Suprapubic skin (tissue), 4 donors: ENCODE data around the gene KIR3DL3. TPM values are rescaled to one million over a fixed set of nuclear protein-coding genes. Genes with fewer than 3 reads are reported as not detected.
"Not testable (repeated sequence)": the region's sequence is repeated elsewhere in the genome, so short reads cannot be mapped to it uniquely, and the experiment has no call there.

ENCODE experiments used
- DNase-seq, 2 donors: peaks; one replicate each; pipeline ENCODE4 v3.0.0-alpha.2; 2019; ENCODE audit warnings: low spot score in 2 of 2
- H3K27ac ChIP-seq: fragments of 200-600 bp; sonication (generic); one replicate; pipeline ENCODE4 v1.5.1; 2019
- H3K27me3 ChIP-seq: fragments of 200-600 bp; sonication (generic); one replicate; pipeline ENCODE4 v1.5.1; 2019
- H3K36me3 ChIP-seq: fragments of 200-600 bp; sonication (generic); one replicate; pipeline ENCODE4 v1.5.1; 2019
- H3K4me1 ChIP-seq: fragments of 200-600 bp; sonication (generic); one replicate; pipeline ENCODE4 v1.5.1; 2019
- H3K4me3 ChIP-seq: fragments of 200-600 bp; sonication (generic); one replicate; pipeline ENCODE4 v1.5.1; 2019; ENCODE audit warnings: mild to moderate bottlenecking
- H3K9me3 ChIP-seq: fragments of 200-600 bp; sonication (generic); one replicate; pipeline ENCODE4 v1.5.1; 2019
- EP300 ChIP-seq: sonication (generic); formaldehyde crosslinking; IDR thresholded peaks from one replicate; pipeline ENCODE4 v1.6.1; 2017; ENCODE audit warnings: antibody characterized with exemption
- POLR2A ChIP-seq, 2 donors: fragments of 450-650 bp; IDR thresholded peaks; one replicate each; pipeline ENCODE4 v1.6.1; 2017; ENCODE audit warnings: antibody characterized with exemption in 2 of 2, mild to moderate bottlenecking in 2 of 2, moderate library complexity in 2 of 2
- POLR2AphosphoS5 ChIP-seq, 3 donors: sonication (generic); formaldehyde crosslinking; IDR thresholded peaks; one replicate each; pipeline ENCODE4 v1.6.1; 2017; ENCODE audit warnings: antibody characterized with exemption in 3 of 3
- WGBS: methylation state at CpG from one replicate; pipeline ENCODE4 v1.1.5; 2018; 5-methylcytosine and 5-hydroxymethylcytosine counted together
- total RNA-seq, 4 donors: library from RNA; depleted of rRNA; stranded (reverse); fragments of >200 nt; gene quantifications; one replicate each; pipeline ENCODE4 v1.1.0, GENCODE V29; 2016
- TF ChIP-seq, protein P1 (sequence below), 2 donors: fragments of 200-600 bp in 1 of 2; fragments of 450-650 bp in 1 of 2; sonication (generic) in 1 of 2; IDR thresholded peaks; one replicate each; pipeline ENCODE4 v1.5.1; 2016 to 2019; ENCODE audit warnings: antibody characterized with exemption in 2 of 2, mild to moderate bottlenecking in 1 of 2, moderate library complexity in 1 of 2

The KIR3DL3 gene
- total RNA-seq, 4 donors from 2014 or later: not detected

DNA sequence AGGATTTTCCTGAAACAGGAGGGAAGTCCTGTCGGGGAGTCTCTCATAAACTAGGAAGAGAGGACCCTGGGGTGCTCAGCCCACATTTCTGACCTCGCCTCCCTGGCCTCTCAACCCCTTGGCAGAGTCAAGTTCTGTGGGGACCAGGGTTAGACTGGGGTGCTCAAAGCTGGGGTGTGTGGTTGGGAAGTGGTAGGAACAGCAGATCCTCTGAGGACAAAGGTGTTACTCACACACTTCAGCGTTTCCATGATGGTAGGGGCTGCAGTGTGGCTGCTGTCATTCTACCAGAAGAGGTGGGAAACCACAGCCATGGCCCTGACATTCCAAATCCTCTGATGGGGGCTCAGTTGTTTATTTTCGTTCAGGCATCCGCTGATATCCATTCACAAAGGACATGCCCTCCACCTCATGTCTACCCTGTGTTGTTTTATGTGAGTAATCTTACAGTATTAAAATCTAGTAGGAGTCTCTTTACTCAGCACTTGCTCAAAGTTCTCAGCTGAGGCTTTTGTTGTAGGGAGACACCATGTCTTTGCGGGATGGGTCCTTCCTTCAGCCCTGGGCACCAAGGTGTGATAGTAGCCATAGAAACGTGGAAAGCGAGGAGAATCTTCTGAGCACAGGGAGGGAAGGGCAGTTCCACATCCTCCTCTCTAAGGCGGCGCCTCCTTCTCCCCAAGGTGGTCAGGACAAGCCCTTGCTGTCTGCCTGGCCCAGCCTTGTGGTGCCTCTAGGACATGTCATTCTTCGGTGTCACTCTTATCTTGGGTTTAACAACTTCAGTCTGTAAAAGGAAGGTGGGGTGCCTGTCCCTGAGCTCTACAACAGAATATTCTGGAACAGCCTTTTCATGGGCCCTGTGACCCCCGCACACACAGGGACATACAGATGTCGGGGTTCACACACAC lies 15.6 kb downstream of the KIR3DL3 start:
- Histone ChIP-seq H3K27me3 (no peaks in the 10 kb centered on the region), H3K4me1 (no peaks in the 10 kb centered on the region), H3K27ac (no peak overlapping the region), H3K9me3 (no peaks in the 10 kb centered on the region), H3K4me3 (no peak overlapping the region), H3K36me3 (no peaks in the 10 kb centered on the region)
- WGBS: 86% methylated on average over 12 of the region's 13 CpGs
- no peak for DNase-seq
- no peak for TF ChIP-seq POLR2AphosphoS5 (IDR thresholded peaks at IDR 0.05)
- TF ChIP-seq, protein P1, sequence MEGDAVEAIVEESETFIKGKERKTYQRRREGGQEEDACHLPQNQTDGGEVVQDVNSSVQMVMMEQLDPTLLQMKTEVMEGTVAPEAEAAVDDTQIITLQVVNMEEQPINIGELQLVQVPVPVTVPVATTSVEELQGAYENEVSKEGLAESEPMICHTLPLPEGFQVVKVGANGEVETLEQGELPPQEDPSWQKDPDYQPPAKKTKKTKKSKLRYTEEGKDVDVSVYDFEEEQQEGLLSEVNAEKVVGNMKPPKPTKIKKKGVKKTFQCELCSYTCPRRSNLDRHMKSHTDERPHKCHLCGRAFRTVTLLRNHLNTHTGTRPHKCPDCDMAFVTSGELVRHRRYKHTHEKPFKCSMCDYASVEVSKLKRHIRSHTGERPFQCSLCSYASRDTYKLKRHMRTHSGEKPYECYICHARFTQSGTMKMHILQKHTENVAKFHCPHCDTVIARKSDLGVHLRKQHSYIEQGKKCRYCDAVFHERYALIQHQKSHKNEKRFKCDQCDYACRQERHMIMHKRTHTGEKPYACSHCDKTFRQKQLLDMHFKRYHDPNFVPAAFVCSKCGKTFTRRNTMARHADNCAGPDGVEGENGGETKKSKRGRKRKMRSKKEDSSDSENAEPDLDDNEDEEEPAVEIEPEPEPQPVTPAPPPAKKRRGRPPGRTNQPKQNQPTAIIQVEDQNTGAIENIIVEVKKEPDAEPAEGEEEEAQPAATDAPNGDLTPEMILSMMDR (IDR thresholded peaks at IDR 0.05): no peak
- no peak for TF ChIP-seq POLR2A (IDR thresholded peaks at IDR 0.05)
- no peak for TF ChIP-seq EP300

GRCh38 chr19:54741950-54742349 lies 17.7 kb downstream of the KIR3DL3 start:
- H3K9me3 ChIP-seq, H3K36me3 ChIP-seq, H3K27ac ChIP-seq, H3K4me3 ChIP-seq, DNase-seq, H3K4me1 ChIP-seq, H3K27me3 ChIP-seq: not testable (repeated sequence)
- 70% methylated on average over 5 of the region's 5 CpGs for WGBS

- H3K27me3 ChIP-seq, H3K27ac ChIP-seq, H3K36me3 ChIP-seq, DNase-seq, H3K9me3 ChIP-seq, H3K4me1 ChIP-seq, H3K4me3 ChIP-seq: not testable (repeated sequence)
- WGBS: 85% methylated on average over 5 of the region's 5 CpGs
Observed at GRCh38 chr19:54744080-54744479, 19.8 kb downstream of the KIR3DL3 start.

- not testable (repeated sequence) for H3K4me3 ChIP-seq, H3K27me3 ChIP-seq, DNase-seq, H3K4me1 ChIP-seq, H3K9me3 ChIP-seq, H3K36me3 ChIP-seq, H3K27ac ChIP-seq
- WGBS: 79% methylated on average over 5 of the region's 9 CpGs
Observed at GRCh38 chr19:54747614-54748322, 23.5 kb downstream of the KIR3DL3 start.

DNA sequence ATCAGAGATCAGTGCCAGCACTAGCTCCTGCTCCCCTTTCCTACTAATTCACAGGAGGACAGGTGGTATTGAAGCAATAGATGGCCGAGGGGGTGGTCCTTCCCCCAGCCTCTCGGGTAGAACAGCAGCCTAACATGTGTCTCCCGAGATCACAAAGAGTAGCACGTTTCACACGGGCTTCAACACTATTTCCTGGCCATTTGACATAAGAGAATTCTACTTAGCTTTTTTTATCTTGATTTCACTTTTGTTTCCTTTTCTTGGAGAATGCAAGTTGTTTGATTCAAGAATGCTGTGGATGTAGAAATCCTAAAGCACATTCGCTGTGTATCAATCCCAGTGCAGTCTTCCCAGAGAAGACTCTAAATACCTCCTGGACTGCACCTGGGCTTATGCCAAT lies 26.0 kb downstream of the KIR3DL3 start:
- not testable (repeated sequence) for DNase-seq, H3K36me3 ChIP-seq, H3K4me1 ChIP-seq, H3K9me3 ChIP-seq, H3K27me3 ChIP-seq, H3K4me3 ChIP-seq, H3K27ac ChIP-seq
- 83% methylated on average over 6 of the region's 6 CpGs for WGBS

- H3K9me3 ChIP-seq, H3K4me1 ChIP-seq, H3K27me3 ChIP-seq, H3K4me3 ChIP-seq, H3K36me3 ChIP-seq, H3K27ac ChIP-seq, DNase-seq: not testable (repeated sequence)
- 76% methylated on average over 11 of the region's 12 CpGs for WGBS
Observed at GRCh38 chr19:54756204-54757110, 32.2 kb downstream of the KIR3DL3 start.

DNA sequence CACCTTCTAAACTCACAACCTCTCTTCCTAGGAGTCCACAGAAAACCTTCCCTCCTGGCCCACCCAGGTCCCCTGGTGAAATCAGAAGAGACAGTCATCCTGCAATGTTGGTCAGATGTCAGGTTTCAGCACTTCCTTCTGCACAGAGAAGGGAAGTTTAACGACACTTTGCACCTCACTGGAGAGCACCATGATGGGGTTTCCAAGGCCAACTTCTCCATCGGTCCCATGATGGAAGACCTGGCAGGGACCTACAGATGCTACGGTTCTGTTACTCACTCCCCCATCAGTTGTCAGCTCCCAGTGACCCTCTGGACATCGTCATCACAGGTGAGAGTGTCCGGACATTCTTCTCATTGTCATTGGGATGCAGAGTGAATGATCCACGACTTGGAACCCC lies 34.3 kb downstream of the KIR3DL3 start:
- H3K27ac ChIP-seq, H3K4me3 ChIP-seq, H3K4me1 ChIP-seq, DNase-seq, H3K9me3 ChIP-seq, H3K36me3 ChIP-seq, H3K27me3 ChIP-seq: not testable (repeated sequence)
- WGBS: 66% methylated on average over 5 of the region's 6 CpGs

- WGBS: 76% methylated on average over 8 of the region's 8 CpGs
Observed at GRCh38 chr19:54764219-54764618, 40.0 kb downstream of the KIR3DL3 start.

GRCh38 chr19:54766464-54766863 lies 42.2 kb downstream of the KIR3DL3 start:
- H3K36me3 ChIP-seq: not testable (repeated sequence)

More at GRCh38 chr19:54764219-54764618, 40.0 kb downstream of the KIR3DL3 start:
- not testable (repeated sequence) for H3K4me3 ChIP-seq, H3K36me3 ChIP-seq, H3K9me3 ChIP-seq, H3K27me3 ChIP-seq, H3K4me1 ChIP-seq, H3K27ac ChIP-seq, DNase-seq

DNA sequence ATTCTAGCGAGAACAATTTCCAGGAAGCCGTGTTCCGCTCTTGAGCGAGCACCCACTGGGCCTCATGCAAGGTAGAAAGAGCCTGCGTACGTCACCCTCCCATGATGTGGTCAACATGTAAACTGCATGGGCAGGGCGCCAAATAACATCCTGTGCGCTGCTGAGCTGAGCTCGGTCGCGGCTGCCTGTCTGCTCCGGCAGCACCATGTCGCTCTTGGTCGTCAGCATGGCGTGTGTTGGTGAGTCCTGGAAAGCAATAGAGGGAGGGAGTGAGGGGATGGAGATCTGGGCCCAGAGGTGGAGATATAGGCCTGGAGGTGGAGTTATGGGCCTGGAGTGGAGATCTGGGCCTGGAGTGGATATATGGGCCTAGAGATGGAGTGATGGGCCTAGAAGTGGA lies 45.4 kb downstream of the KIR3DL3 start, which contains the start of gene KIR2DL1:
Gene KIR2DL1 (plus strand): TSS at position 148 of the 400 bp plus-strand sequence. CDS start 58 bp downstream, at position 206.
- H3K4me3 ChIP-seq, H3K9me3 ChIP-seq, H3K36me3 ChIP-seq, H3K27me3 ChIP-seq, H3K4me1 ChIP-seq, DNase-seq, H3K27ac ChIP-seq: not testable (repeated sequence)
- 93% methylated on average over 15 of the region's 15 CpGs for WGBS

More at GRCh38 chr19:54766464-54766863, 42.2 kb downstream of the KIR3DL3 start:
- H3K4me3 ChIP-seq, H3K9me3 ChIP-seq, H3K27me3 ChIP-seq, H3K4me1 ChIP-seq, DNase-seq, H3K27ac ChIP-seq: not testable (repeated sequence)
- WGBS: 74% methylated on average over 4 of the region's 4 CpGs

- DNase-seq, H3K27me3 ChIP-seq, H3K9me3 ChIP-seq, H3K4me1 ChIP-seq, H3K36me3 ChIP-seq, H3K4me3 ChIP-seq, H3K27ac ChIP-seq: not testable (repeated sequence)
- WGBS: 95% methylated on average over 3 of the region's 4 CpGs
Observed at GRCh38 chr19:54770511-54770910, 46.3 kb downstream of the KIR3DL3 start.
